ENCODE data around the gene WWC2. TPM values are rescaled to one million over a fixed set of nuclear protein-coding genes. Genes with fewer than 3 reads are reported as not detected.

WWC2 gene
- total RNA-seq, 1 donor from 2014 or later, result 0.05 TPM

- intact Hi-C loops (cut with micrococcal nuclease), result no loop called here
These were observed 66.3 kb downstream of the WWC2 start for GRCh38 chr4:183165376-183165775.

GRCh38 chr4:183170894-183171293 lies 71.8 kb downstream of the WWC2 start:
- intact Hi-C loops (cut with micrococcal nuclease), result no loop called here

GRCh38 chr4:183171484-183172267 lies 72.6 kb downstream of the WWC2 start:
- intact Hi-C loops (cut with micrococcal nuclease), result no loop called here

GRCh38 chr4:183172881-183173280 lies 73.8 kb downstream of the WWC2 start:
- intact Hi-C loops (cut with micrococcal nuclease), result no loop called here

GRCh38 chr4:183173580-183174526 lies 74.8 kb downstream of the WWC2 start:
- intact Hi-C loops (cut with micrococcal nuclease), result no loop called here

GRCh38 chr4:183175631-183176232 lies 76.7 kb downstream of the WWC2 start:
- intact Hi-C loops (cut with micrococcal nuclease), result no loop called here

GRCh38 chr4:183177001-183177400 lies 77.9 kb downstream of the WWC2 start:
- intact Hi-C loops (cut with micrococcal nuclease), result no loop called here

- intact Hi-C loops (cut with micrococcal nuclease), result no loop called here
These were observed 79.1 kb downstream of the WWC2 start for GRCh38 chr4:183178201-183178600.

GRCh38 chr4:183180096-183180495 lies 81.0 kb downstream of the WWC2 start:
- intact Hi-C loops (cut with micrococcal nuclease), result loop anchor here (10.0 kb wide), 1 partner anchor 85 kb away; the partner anchor contains the start of gene WWC2

- intact Hi-C loops (cut with micrococcal nuclease), result loop anchor here (10.0 kb wide), 1 partner anchor 86 kb away; the partner anchor contains the start of gene WWC2
These were observed 81.6 kb downstream of the WWC2 start for GRCh38 chr4:183180621-183181020.

- intact Hi-C loops (cut with micrococcal nuclease), result loop anchor here (10.0 kb wide), 1 partner anchor 86 kb away; the partner anchor contains the start of gene WWC2
These were observed 82.0 kb downstream of the WWC2 start for GRCh38 chr4:183181081-183181480.

- intact Hi-C loops (cut with micrococcal nuclease), result loop anchor here (10.0 kb wide), 1 partner anchor 88 kb away; the partner anchor contains the start of gene WWC2
These were observed 84.0 kb downstream of the WWC2 start for GRCh38 chr4:183182873-183183725.

GRCh38 chr4:183183906-183184535 lies 85.0 kb downstream of the WWC2 start:
- intact Hi-C loops (cut with micrococcal nuclease), result loop anchor here (10.0 kb wide), 1 partner anchor 89 kb away; the partner anchor contains the start of gene WWC2

GRCh38 chr4:183185018-183185417 lies 86.0 kb downstream of the WWC2 start:
- intact Hi-C loops (cut with micrococcal nuclease), result loop anchor here (10.0 kb wide), 1 partner anchor 90 kb away; the partner anchor contains the start of gene WWC2

GRCh38 chr4:183185559-183185958 lies 86.5 kb downstream of the WWC2 start:
- intact Hi-C loops (cut with micrococcal nuclease), result loop anchor here (10.0 kb wide), 1 partner anchor 91 kb away; the partner anchor contains the start of gene WWC2

- intact Hi-C loops (cut with micrococcal nuclease), result loop anchor here (10.0 kb wide), 1 partner anchor 92 kb away; the partner anchor contains the start of gene WWC2
These were observed 87.8 kb downstream of the WWC2 start for GRCh38 chr4:183186813-183187212.

GRCh38 chr4:183190900-183191527 lies 92.0 kb downstream of the WWC2 start:
- intact Hi-C loops (cut with micrococcal nuclease), result no loop called here

- intact Hi-C loops (cut with micrococcal nuclease), result no loop called here
These were observed 92.6 kb downstream of the WWC2 start for GRCh38 chr4:183191630-183192029.

GRCh38 chr4:183192571-183192970 lies 93.5 kb downstream of the WWC2 start:
- intact Hi-C loops (cut with micrococcal nuclease), result no loop called here
